WTC11 (cell line): ENCODE results near the gene SPATA31D4.

ENCODE experiments used
- NR3C1 ChIP-seq: sonication (generic); formaldehyde crosslinking; conservative IDR thresholded peaks from 2 replicates; pipeline ENCODE4 v1.8.1; 2023; ENCODE audit warnings: low read depth, mild to moderate bottlenecking, missing genetic modification reagents
- TF ChIP-seq, protein P1 (sequence below): fragments of 200-600 bp; IDR thresholded peaks from 2 replicates; pipeline ENCODE4 v1.8.0; 2022; ENCODE audit warnings: antibody characterized with exemption
- TF ChIP-seq, protein P2 (sequence below): sonication (generic); formaldehyde crosslinking; IDR thresholded peaks from 2 replicates; pipeline ENCODE4 v1.8.0; 2022; ENCODE audit warnings: mild to moderate bottlenecking, missing genetic modification reagents
- TF ChIP-seq, protein P3 (sequence below): sonication (generic); formaldehyde crosslinking; IDR thresholded peaks from 2 replicates; pipeline ENCODE4 v1.8.1; 2023; ENCODE audit warnings: mild to moderate bottlenecking, missing genetic modification reagents, moderate library complexity
- TF ChIP-seq, protein P4 (sequence below): sonication (generic); formaldehyde crosslinking; IDR thresholded peaks from 2 replicates; pipeline ENCODE4 v1.8.0; 2022; ENCODE audit warnings: mild to moderate bottlenecking, missing genetic modification reagents

DNA sequence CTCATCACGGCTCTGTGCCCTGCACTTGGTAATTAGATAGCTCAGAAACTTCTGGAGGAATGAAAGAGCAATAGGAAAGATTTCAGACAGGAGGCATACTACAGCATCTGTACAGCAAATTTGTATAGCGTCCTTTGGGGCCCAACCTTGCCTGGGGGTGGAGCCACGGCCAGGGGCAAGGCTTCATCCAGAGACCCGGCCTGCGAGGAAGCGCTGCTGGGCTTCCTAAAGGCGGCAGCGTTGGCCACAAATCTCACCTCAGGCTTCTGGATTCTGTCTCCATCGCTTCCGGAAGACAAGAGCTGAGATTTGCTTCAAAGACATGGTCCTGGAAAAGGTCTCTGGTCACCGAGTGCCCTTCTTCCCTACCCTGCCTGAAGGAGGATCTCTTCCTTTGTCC lies 48.1 kb downstream of the SPATA31D4 start:
- TF ChIP-seq, protein P1, sequence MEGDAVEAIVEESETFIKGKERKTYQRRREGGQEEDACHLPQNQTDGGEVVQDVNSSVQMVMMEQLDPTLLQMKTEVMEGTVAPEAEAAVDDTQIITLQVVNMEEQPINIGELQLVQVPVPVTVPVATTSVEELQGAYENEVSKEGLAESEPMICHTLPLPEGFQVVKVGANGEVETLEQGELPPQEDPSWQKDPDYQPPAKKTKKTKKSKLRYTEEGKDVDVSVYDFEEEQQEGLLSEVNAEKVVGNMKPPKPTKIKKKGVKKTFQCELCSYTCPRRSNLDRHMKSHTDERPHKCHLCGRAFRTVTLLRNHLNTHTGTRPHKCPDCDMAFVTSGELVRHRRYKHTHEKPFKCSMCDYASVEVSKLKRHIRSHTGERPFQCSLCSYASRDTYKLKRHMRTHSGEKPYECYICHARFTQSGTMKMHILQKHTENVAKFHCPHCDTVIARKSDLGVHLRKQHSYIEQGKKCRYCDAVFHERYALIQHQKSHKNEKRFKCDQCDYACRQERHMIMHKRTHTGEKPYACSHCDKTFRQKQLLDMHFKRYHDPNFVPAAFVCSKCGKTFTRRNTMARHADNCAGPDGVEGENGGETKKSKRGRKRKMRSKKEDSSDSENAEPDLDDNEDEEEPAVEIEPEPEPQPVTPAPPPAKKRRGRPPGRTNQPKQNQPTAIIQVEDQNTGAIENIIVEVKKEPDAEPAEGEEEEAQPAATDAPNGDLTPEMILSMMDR = no peak
- TF ChIP-seq, protein P2, sequence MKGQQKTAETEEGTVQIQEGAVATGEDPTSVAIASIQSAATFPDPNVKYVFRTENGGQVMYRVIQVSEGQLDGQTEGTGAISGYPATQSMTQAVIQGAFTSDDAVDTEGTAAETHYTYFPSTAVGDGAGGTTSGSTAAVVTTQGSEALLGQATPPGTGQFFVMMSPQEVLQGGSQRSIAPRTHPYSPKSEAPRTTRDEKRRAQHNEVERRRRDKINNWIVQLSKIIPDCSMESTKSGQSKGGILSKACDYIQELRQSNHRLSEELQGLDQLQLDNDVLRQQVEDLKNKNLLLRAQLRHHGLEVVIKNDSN (CRISPR knock-in tag) = no peak
- TF ChIP-seq, protein P3, sequence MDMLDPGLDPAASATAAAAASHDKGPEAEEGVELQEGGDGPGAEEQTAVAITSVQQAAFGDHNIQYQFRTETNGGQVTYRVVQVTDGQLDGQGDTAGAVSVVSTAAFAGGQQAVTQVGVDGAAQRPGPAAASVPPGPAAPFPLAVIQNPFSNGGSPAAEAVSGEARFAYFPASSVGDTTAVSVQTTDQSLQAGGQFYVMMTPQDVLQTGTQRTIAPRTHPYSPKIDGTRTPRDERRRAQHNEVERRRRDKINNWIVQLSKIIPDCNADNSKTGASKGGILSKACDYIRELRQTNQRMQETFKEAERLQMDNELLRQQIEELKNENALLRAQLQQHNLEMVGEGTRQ (CRISPR knock-in tag) = no peak
- no peak for TF ChIP-seq NR3C1
- TF ChIP-seq, protein P4, sequence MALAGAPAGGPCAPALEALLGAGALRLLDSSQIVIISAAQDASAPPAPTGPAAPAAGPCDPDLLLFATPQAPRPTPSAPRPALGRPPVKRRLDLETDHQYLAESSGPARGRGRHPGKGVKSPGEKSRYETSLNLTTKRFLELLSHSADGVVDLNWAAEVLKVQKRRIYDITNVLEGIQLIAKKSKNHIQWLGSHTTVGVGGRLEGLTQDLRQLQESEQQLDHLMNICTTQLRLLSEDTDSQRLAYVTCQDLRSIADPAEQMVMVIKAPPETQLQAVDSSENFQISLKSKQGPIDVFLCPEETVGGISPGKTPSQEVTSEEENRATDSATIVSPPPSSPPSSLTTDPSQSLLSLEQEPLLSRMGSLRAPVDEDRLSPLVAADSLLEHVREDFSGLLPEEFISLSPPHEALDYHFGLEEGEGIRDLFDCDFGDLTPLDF (CRISPR knock-in tag) = no peak
